Measurements from ENCODE around the gene ARAP2.
"Not testable (repeated sequence)": the region's sequence is repeated elsewhere in the genome, so short reads cannot be mapped to it uniquely, and the experiment has no call there.

Gene ARAP2

DNA sequence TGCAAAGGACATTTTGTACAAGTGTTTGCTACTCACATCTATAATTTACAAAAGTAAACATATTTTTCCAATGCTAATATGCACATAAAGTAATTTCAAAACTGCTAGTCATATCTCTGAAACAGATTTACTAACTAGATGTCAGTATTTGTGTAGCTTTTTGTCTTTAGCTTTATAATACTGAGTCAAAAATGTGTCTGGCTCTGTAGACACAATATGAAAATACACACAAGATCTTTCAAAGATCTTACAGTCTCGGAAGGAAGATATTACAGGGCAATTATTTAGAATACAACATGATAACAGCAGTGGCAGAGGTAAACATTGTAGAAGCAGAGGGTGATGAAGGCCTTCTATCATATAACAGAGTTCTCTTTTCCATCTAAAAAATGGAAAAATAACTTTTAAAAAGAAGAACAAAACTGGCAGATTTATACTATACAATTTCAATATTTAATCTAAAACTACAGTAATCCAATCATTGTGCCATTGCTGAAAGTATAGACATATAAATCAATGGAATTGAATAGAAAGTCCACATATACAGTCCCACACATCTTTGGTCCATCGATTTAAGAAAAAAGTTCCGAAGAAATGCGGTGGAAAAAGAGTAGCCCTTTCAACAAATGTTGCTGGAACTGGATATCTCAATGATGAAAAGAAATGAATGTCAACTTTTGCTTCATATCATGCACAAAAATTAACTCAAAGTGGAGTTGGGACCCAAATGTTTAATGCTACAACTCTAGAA is 29.4 kb downstream of the ARAP2 start:
- DNase-seq (ENCODE audit: low read depth): no peak

GRCh38 chr4:36213977-36214376 is 30.3 kb downstream of the ARAP2 start:
- DNase-seq (ENCODE audit: low read depth): no peak

GRCh38 chr4:36211084-36211483 is 33.2 kb downstream of the ARAP2 start:
- DNase-seq (ENCODE audit: low read depth): no peak

DNA sequence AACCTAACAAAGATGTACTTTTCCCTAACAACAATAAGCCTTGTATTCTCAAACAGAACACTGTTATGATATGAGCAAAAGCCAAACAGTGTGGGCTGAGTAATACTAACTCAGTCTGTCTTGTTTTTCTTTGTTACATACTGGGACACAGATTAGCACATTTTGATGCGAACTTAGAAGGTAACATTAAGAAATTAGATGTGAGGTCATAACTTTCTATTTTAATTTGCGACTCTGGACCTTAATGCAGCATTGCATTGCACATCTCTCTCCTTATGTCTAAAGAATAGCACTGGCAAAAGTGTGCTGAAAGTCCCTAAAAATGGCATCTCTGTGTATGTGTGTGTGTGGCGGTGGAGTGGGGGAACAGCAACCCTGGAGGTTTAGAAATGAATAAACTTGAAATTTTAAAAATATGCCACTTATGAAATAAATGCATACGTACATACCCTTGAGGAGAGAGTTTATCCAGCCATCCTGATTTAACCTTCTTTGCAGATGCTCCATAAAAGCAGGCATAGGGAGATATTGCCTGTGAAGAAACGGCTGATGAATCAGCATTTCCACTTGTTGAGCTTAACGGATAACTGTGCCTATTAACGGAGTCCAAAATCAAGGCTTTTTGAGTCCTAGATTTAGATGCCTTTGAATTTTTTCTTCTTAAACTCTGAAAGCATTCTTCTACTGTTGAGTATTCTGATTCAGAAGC is 34.2 kb downstream of the ARAP2 start:
- DNase-seq (ENCODE audit: low read depth): no peak

DNA sequence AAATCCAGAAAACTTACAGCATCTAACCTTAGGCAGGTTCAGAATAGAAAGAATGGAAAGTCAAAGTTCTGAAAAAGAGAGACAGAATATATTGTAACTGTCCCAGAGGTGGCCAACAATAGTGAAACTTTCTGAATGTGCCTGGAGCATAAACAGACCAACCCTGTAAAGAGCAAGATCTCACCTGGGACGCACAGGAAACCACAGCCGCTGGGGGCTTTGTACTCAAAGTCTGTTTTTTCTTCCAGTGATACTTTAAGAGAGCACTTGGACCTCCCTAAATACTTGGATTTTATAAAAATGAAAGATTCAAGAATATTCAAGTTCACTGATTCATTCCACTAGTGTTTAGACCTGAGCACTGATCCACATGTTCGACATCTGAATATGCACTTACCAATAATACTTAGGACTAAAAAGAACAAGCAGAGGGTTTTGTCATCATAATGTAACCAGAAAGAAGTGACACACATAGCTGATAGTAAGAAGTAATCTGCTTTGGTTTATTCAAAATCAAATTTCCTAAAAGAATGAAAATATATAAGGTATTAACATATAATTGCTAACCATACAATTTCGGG is 35.3 kb downstream of the ARAP2 start:
- DNase-seq (ENCODE audit: low read depth): no peak

DNA sequence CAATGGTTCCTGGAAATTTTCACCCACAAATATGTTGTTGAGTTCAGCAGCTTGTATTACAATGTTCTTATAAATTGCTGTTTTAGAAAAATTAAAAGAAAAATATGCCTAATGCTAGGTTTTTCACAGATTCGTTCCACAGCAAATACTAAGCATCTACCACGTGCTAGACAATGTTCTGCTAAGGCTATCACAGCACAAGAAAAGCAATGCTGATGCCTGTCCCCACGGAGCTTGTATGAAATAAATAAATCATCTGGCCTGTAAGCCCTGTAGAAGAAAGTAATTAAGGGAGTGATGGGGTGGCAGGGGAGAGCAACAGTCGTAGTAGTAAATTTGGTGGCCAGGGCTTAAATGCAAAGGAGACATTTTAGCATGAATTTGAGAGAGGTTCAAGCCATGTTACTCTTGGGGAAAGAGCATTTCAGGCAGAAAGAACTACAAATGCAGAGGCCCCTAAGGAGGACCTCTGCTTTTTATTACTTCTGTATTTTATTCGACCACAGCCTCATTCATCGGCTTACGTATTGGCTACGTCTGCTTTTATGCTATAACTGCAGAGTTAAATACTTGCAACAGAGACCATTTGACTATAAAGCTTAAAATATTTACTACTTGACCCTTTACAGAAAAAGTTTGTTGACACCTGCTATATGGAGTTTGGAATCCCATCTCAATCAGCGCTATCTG is 36.3 kb downstream of the ARAP2 start:
- no peak for DNase-seq (ENCODE audit: low read depth)

DNA sequence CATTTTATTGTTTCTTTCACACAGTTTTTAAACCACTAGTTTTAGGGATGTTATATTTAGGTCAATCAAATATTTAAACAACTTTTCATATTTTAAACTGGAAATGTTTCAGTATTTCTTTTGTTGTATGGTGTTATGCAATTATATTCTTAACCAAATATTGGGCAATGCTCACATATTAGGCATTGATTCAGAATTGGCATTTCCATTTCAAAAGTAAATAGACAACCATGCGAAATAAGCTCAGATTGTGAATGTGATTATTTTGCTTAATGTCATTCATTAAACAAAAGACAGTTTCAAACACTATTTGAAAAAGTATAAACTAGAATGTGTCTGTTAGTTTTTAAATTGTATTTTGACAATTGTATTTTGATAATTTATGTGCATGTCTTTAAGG is 36.9 kb downstream of the ARAP2 start:
- no peak for DNase-seq (ENCODE audit: low read depth)

DNA sequence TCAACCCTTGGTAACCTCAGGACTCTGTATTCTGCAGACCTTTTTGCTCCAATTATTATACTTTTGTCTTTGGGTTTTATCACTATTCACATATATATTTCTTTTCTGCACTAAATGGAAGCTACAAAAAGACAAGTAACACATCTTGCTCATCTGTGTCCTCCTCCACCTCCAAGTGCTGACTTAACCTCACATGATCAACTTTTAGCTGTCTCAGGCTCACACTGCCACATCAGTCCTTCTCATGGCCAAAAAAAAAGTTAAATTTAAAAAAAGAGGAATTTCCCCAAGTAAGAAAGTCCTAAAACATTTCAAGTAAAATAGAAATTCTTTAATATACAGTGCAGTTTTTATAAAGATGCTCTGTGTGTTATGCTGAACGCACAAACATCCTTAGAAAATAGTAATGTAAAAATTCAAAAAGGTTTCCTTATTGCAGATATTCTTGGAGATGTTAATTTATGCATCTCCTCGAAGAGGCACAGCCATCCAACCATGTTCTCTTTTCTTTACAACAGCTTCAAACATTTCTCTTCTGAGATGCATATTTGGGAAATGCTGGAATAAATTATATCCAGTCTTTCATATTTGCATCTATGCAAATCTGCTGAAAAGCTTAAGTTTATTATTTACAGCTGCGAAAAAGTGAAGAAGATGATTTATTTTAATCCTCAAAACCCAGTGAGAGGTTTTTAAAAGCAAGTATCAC is 37.6 kb downstream of the ARAP2 start:
- DNase-seq (ENCODE audit: low read depth): no peak

DNA sequence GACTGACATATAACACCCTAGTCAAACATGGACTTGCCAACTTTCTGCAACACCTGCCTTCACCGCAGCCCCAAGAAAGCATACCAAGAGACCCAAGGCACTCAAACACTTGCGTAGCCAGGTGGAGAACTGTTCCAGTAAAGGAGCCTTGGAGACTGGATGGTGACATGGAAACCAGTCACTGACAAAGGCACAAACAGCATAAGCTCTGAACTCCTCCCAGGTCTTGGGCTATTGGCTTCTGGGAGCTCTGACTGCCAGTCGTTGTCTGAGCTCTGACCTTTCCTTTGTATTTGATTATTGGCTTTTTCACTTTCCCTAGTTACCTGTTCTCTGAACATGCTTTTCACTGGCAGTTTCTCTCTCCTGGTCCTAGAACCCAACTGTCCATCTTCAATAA is 38.3 kb downstream of the ARAP2 start:
- no peak for DNase-seq (ENCODE audit: low read depth)

DNA sequence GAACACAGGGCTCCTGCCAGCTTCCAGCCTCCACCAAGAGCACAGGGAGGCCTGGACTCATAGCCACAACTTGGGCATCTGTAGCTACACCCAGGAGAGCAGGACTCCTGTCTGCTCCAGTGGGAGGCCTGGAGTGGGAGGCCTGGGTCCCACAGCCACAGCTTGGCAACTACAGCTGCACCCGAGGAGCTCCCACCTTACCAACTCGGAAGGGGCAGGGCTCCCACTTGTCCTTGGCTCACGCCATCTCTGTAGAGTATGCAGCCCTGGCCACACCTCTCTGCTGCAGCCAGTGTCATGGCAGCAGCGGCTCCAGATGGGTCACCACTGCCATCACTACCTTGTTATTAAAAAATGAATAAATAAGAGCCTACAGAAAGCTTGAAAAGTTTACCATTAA is 45.5 kb downstream of the ARAP2 start:
- DNase-seq (ENCODE audit: low read depth): no peak

DNA sequence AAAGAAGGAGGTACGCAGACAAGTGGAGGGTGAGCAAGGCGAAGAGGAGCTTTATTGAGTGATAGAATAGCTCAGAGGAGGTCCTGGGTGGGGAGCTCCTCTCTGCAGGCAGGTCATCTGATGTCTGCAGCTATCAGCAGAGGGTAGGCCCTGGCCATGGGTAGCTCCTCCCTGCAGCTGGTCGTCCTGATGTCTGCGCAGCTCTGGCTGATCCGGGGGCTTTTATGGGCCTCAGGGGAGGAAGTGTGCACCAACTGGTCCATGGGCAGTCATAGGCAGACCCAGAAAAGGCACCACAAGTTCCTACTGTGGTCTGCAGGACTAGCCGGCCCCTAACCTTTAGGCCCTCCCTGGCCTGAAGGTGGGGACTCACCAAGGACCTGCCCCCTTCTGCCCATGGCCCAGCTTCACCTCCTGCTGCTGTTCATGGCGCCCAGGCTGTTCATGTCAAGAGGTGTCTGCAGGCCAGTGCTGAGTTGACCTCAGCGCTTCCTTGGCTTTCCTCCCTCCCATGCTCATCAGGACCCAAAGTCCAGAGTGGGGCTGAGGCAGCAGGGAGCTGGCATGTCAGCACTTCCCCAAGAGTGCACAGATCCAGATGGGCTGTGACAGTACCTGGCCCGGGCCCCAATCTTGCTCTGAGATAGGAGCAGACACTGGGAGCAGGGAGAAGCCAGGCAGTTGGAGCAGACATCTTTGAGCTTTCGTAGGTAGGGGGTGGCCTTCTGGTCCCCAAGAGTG is 46.1 kb downstream of the ARAP2 start:
- DNase-seq (ENCODE audit: low read depth): no peak

GRCh38 chr4:36197501-36197900 is 46.8 kb downstream of the ARAP2 start:
- DNase-seq (ENCODE audit: low read depth): no peak

DNA sequence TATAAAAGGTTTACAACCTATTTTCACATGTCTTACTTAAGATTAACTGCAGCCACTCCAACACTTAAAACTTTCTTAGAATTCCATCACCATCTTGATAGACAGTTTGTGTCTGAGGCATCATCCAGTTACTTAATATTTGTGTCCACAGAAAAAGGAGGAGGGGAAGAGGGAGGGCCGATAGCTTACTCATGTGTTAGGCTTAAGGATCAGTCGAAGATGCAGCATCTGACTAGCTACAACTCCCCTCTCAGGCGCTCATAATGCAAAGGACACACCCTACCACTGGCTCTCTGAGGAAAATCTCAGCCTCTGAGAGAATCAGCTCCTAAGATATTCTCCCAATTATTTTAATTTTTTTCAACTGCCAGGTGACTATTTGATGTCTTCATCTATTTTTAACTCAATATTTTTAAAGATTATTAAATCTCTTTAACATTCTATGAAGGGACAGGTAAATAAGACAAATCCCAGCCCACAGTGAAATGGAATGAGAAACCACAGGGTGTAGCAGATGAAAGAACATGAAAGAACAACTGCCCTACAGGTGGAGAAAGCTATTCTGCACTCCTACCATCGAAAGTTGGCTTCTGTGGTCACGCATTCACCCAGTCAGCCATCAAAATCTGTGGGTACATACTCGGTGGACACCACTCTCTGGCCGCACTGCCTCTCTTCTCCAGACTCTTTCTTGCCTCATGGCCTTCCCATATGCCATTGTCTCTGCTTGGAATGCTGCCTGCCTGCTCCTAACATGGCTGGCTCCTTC is 48.0 kb downstream of the ARAP2 start:
- no peak for DNase-seq (ENCODE audit: low read depth)

DNA sequence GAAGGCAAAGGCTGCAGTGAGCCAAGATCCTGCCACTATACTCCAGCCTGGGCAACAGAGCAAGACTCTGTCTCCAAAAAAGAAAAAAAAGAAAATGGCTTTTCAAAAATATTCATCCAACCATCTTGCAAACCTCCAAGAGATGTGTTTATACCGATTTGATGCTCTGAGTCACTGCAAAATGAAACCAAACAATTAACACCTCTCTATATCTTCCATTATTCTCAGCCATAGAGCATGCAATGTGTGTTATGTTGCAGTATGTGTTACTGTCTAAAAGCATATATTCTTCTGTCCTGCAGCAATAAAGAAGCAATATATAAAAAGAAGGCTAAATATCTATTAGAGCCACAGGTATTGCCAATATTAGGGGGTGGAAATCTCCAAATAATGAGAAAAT is 51.4 kb downstream of the ARAP2 start:
- no peak for DNase-seq (ENCODE audit: low read depth)

- DNase-seq (ENCODE audit: low read depth): peak; percentile 31
Measured at GRCh38 chr4:36189511-36190226, 54.6 kb downstream of the ARAP2 start.

- peak; percentile 33 for DNase-seq (ENCODE audit: low read depth)
Measured at GRCh38 chr4:36187723-36188333, 56.5 kb downstream of the ARAP2 start.

DNA sequence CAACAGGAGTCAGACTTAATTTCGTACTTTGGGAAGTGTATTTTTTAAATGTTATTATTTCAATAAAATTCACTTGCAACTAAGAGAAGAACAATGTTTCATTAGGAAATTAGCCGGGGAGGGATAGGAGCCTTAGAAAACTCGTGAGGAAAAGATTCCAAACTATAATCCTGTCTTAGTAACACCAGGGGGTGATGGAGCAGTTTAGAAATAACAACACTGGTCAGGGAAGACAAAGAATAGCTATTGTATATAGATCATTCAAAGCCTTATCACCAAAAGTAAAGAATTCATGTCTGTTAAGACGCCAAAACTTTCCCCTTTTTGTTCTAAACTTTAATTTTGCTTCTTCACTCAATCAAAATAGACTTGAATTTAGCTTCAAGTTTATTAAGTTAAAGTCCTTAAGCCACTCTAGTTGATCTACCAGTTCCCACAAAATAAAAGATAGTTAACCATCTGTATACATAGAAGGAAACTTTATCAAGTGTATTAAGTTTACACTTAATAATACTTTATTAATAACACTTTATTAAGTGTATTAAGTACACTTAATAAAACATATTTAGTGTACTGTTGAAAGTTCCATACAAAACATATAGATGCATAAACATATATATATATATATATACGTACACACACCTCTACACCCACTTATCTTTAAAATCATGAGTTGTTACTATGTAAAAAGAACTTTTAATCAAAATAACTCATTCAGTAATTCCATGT is 60.5 kb downstream of the ARAP2 start:
- no peak for DNase-seq (ENCODE audit: low read depth)

GRCh38 chr4:36183232-36183631 is 61.1 kb downstream of the ARAP2 start:
- DNase-seq (ENCODE audit: low read depth): no peak

GRCh38 chr4:36182315-36182714 is 62.0 kb downstream of the ARAP2 start:
- DNase-seq (ENCODE audit: low read depth): not testable (repeated sequence)

Data from iris pigment epithelial cell (primary cell).